Psoas muscle (tissue), 8 donors: ENCODE results near the gene NLN. TPM values are rescaled to one million over a fixed set of nuclear protein-coding genes. Genes with fewer than 3 reads are reported as not detected.
"Not testable (repeated sequence)": the region's sequence is repeated elsewhere in the genome, so short reads cannot be mapped to it uniquely, and the experiment has no call there.

Experiments used
- ATAC-seq, 4 donors: fragments of 200-7000 bp; cut with Tn5 transposase; one replicate each; pipeline ENCODE4 v1.9.1; 2020; ENCODE audit warnings: moderate library complexity in 3 of 4, mild to moderate bottlenecking in 2 of 4
- DNase-seq, 2 donors: peaks; one replicate each; pipeline ENCODE4 v3.0.0-alpha.2; 2020
- H3K27ac ChIP-seq: fragments of 200-600 bp; one replicate; pipeline ENCODE4 v1.8.0; 2022
- H3K27me3 ChIP-seq, 3 donors: fragments of 200-600 bp in 1 of 3; one replicate each; pipeline versions ENCODE4 v1.6.1 to v1.8.0; 2013 to 2022; ENCODE audit warnings: low read length in 2 of 3, mild to moderate bottlenecking in 2 of 3, moderate library complexity in 1 of 3; ENCODE audit not compliant: insufficient read depth in 3 of 3
- H3K36me3 ChIP-seq, 2 donors: fragments of 200-600 bp in 1 of 2; one replicate each; pipeline versions ENCODE4 v1.6.1 to v1.8.0; 2013 to 2022; ENCODE audit warnings: low read depth in 1 of 2, mild to moderate bottlenecking in 1 of 2, moderate library complexity in 1 of 2; ENCODE audit not compliant: insufficient read depth in 1 of 2
- H3K4me1 ChIP-seq: fragments of 200-600 bp; one replicate; pipeline ENCODE4 v1.8.0; 2022
- H3K4me3 ChIP-seq: fragments of 200-600 bp; one replicate; pipeline ENCODE4 v1.8.0; 2022; ENCODE audit warnings: mild to moderate bottlenecking
- H3K9me3 ChIP-seq: fragments of 200-600 bp; one replicate; pipeline ENCODE4 v1.8.0; 2022
- WGBS, 3 donors: extraction: QIAGEN DNeasy Blood & Tissue Kit; methylation state at CpG; one replicate each; pipeline versions ENCODE4 v1.1.6 to v1.1.7; 2013; 5-methylcytosine and 5-hydroxymethylcytosine counted together
- intact Hi-C, 2 donors: fragments of 100-400 bp; cut with DNase I; formaldehyde crosslinking; loops; one replicate each; pipeline versions ENCODE4 v1.11.0 to v1.14.2; 2022
- polyA plus RNA-seq, 3 donors: library from polyadenylated mRNA; stranded (reverse); fragments of 200-250 nt; gene quantifications; one replicate each; pipeline ENCODE4 v1.2.3, GENCODE V29; 2013
- total RNA-seq, 4 donors: library from RNA; stranded (reverse); fragmentation: NEBNext Ultra II Directional in 2 of 4; extraction: Animal tissue kit (Norgen Biotek cat#: 25700) in 2 of 4; gene quantifications; one replicate each; pipeline versions ENCODE4 v1.2.1 to v1.2.4, GENCODE V29; 2021 to 2023
- TF ChIP-seq, protein P1 (sequence below): fragments of 200-600 bp; IDR thresholded peaks from one replicate; pipeline ENCODE4 v1.8.0; 2022; ENCODE audit warnings: antibody characterized with exemption
- donor health status: healthy with polysubstance abuse.
- donor health status: DM: no; HTN: no; CAD: no; lungs with moderate emphysema.
- donor health status: Bipolar disorder and iron deficiency.
- donor health status: healthy.
- donor health status: DM: yes; HTN: yes; CAD: no.
- donor health status: DM: no; HTN: no; CAD: no.
- donor health status: DM: no; HTN: no; CAD: no.
- donor health status: DM: yes; HTN: yes; CAD: no.

NLN gene
- total and polyA plus RNA-seq, 7 donors = 9.8 to 69.9 (median 31.4) TPM

DNA sequence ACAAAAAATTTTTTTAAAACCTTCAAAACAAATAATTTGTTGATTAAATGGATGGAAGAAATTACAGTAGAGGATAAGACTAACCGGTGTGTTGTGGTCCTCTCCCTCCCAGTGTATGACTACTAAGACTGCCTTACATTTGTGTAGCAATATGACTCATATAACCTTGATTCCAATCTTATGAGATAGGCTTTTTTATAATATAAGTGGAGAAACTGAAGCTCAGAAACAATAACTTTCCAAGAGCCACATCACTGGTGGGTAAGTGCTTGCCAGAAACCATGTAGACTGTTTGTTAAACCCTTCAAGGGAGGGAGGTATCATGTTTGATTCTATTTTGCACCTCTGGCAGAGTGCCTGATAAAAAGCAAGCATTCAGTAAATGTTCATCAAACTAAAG is 47.5 kb downstream of the NLN start:
- DNase-seq (no peak), ATAC-seq (peak; percentile 56 to 75 (median 68))
- H3K27me3 ChIP-seq = no peaks in the 10 kb centered on the region
- H3K36me3 ChIP-seq = no peaks in the 10 kb centered on the region
- H3K27ac ChIP-seq = peak overlapping the region; percentile 47
- intact Hi-C loops = no loop called here
- WGBS, 3 donors = 0 to 80% (median 53%) methylated on average over 1 of the region's 1 CpG
- peaks cover 17% of the 10 kb centered on the region for H3K4me1 ChIP-seq
- no peaks in the 10 kb centered on the region for H3K9me3 ChIP-seq
- TF ChIP-seq, protein P1, sequence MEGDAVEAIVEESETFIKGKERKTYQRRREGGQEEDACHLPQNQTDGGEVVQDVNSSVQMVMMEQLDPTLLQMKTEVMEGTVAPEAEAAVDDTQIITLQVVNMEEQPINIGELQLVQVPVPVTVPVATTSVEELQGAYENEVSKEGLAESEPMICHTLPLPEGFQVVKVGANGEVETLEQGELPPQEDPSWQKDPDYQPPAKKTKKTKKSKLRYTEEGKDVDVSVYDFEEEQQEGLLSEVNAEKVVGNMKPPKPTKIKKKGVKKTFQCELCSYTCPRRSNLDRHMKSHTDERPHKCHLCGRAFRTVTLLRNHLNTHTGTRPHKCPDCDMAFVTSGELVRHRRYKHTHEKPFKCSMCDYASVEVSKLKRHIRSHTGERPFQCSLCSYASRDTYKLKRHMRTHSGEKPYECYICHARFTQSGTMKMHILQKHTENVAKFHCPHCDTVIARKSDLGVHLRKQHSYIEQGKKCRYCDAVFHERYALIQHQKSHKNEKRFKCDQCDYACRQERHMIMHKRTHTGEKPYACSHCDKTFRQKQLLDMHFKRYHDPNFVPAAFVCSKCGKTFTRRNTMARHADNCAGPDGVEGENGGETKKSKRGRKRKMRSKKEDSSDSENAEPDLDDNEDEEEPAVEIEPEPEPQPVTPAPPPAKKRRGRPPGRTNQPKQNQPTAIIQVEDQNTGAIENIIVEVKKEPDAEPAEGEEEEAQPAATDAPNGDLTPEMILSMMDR = no peak
- no peak overlapping the region for H3K4me3 ChIP-seq

DNA sequence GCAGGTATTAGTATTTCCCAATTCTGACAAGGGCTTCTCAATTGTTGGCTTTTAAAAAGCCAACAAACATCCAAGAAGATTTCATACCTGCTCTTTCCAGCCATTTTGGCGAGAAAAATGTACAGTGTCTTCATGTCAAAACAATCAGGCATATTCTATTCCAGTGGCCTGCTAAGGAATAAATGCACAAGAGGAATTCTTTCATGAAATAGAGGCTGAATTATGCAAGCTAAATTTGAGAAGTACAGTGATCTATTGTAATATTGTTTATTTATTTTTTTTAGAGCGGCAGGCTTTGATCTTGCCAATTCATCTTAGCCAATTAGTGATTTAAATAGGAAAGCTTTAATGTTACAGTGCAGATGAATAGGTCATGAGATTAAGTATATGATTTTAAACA is 49.3 kb downstream of the NLN start:
- TF ChIP-seq, protein P1 = no peak
- Histone ChIP-seq H3K27ac (no peak overlapping the region), H3K36me3 (no peaks in the 10 kb centered on the region), H3K27me3 (no peaks in the 10 kb centered on the region), H3K4me1 (peaks cover 27% of the 10 kb centered on the region), H3K4me3 (no peak overlapping the region), H3K9me3 (no peaks in the 10 kb centered on the region)
- no peak for ATAC-seq
- no peak for DNase-seq
- WGBS, 3 donors = 89 to 95% (median 93%) methylated on average over 2 of the region's 2 CpGs
- intact Hi-C loops = loop anchor here in 1 of 2 donors (10.0 kb wide), 1 partner anchor 154 kb away; the partner anchor contains the start of gene ERBIN

DNA sequence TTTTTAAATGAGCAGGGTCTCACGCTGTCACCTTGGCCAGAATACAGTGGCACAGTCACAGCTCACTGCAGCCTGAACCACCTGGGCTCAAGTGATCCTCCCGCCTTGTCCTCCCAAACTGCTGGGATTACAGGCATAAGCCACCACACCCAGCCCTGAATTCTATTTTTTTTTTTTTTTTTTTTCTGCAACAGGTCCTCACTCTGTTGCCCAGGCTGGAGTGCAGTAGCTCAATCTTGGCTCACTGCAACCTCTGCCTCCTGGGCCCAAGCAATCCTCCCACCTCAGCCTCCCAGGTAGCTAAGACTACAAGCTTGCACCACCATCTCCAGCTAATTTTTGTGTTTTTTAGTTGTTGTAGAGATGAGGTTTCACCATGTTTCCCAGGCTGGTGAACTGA is 51.0 kb downstream of the NLN start:
- ATAC-seq, H3K9me3 ChIP-seq, H3K36me3 ChIP-seq, DNase-seq, H3K27me3 ChIP-seq, H3K27ac ChIP-seq, H3K4me3 ChIP-seq: not testable (repeated sequence)
- intact Hi-C loops = loop anchor here in 1 of 2 donors (10.0 kb wide), 1 partner anchor 152 kb away; the partner anchor contains the start of gene ERBIN
- H3K4me1 ChIP-seq = peaks cover 43% of the 10 kb centered on the region
- WGBS, 3 donors = 98 to 100% (median 98%) methylated on average over 2 of the region's 2 CpGs

DNA sequence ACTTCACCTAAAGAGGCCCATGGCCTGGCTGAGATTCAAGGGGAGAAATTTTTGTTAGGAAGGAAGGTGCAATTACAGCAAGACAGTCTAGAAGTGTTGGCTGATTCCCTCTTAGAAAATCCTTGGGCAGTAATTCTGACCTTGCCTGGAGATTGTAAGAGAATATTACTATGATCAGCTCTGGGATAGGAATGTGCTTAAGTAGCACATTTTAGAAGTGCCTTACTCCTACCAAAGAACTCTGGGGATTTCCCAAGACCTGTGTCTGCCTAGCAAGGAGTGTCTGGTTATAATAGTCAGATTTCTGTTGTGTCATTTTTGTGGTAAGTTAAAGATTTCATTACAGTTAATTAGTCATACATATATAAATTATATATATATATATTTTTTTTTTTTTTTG is 52.3 kb downstream of the NLN start:
- no peak for DNase-seq
- Histone ChIP-seq H3K36me3 (no peaks in the 10 kb centered on the region), H3K4me3 (no peak overlapping the region), H3K27me3 (no peaks in the 10 kb centered on the region), H3K9me3 (no peaks in the 10 kb centered on the region), H3K27ac (no peak overlapping the region), H3K4me1 (peaks cover 42% of the 10 kb centered on the region)
- peak; percentile 84 to 87 (median 85) for ATAC-seq
- TF ChIP-seq, protein P1 = no peak
- intact Hi-C loops = loop anchor here in 1 of 2 donors (10.0 kb wide), 1 partner anchor 150 kb away; the partner anchor contains the start of gene ERBIN

DNA sequence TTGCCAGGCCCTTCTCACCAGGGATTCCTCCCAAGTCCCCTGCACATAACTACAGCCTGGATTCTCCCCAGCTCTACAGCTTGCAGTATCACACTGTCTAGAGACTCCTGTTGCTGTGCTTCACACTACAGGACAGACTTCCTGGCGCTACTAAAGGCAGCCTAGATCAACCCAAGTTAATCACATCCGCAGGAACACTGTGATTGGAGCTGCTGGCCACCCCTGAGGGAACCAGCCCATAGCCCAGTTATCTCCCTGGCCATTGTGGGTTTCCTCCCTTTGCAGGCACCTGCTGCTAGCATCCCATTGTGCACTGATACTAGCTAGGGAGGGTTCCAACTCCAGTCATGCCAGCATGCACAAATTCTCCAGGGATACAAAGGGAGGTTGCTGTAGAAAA is 53.5 kb downstream of the NLN start:
- Histone ChIP-seq H3K9me3 (no peaks in the 10 kb centered on the region), H3K4me1 (peaks cover 36% of the 10 kb centered on the region), H3K4me3 (no peak overlapping the region), H3K36me3 (peaks cover 0 to 10% of the 10 kb centered on the region in 2 donors), H3K27ac (peak overlapping the region; percentile 37), H3K27me3 (no peaks in the 10 kb centered on the region)
- intact Hi-C loops = loop anchor here in 1 of 2 donors (10.0 kb wide), 1 partner anchor 149 kb away; the partner anchor contains the start of gene ERBIN
- 79 to 84% (median 84%) methylated on average over 2 of the region's 2 CpGs for WGBS, 3 donors
- TF ChIP-seq, protein P1 = no peak
- DNase-seq (no peak), ATAC-seq (peak in 3 of 4 donors; percentile 11 to 25 (median 23))
